HG03175 (cell line): Measurements from ENCODE around the gene NNT.
"Not testable (repeated sequence)": the region's sequence is repeated elsewhere in the genome, so short reads cannot be mapped to it uniquely, and the experiment has no call there.

Experiments used
- ATAC-seq: cut with Tn5 transposase; IDR thresholded peaks from one replicate; pipeline ENCODE4 v1.9.1; 2021; ENCODE audit warnings: mild to moderate bottlenecking, moderate library complexity; ENCODE audit not compliant: unreplicated experiment

Gene NNT

GRCh38 chr5:43702293-43702692, 99.3 kb downstream of the NNT start:
- ATAC-seq = no peak

- no peak for ATAC-seq
These were observed 99.8 kb downstream of the NNT start for GRCh38 chr5:43702815-43703214.

GRCh38 chr5:43704243-43704642, 101.3 kb downstream of the NNT start:
- ATAC-seq = no peak

GRCh38 chr5:43706576-43706975, 103.6 kb downstream of the NNT start:
- ATAC-seq = not testable (repeated sequence)

- ATAC-seq = no peak
These were observed 108.5 kb downstream of the NNT start for GRCh38 chr5:43711496-43711895.

GRCh38 chr5:43712081-43712480, 109.1 kb downstream of the NNT start:
- no peak for ATAC-seq

DNA sequence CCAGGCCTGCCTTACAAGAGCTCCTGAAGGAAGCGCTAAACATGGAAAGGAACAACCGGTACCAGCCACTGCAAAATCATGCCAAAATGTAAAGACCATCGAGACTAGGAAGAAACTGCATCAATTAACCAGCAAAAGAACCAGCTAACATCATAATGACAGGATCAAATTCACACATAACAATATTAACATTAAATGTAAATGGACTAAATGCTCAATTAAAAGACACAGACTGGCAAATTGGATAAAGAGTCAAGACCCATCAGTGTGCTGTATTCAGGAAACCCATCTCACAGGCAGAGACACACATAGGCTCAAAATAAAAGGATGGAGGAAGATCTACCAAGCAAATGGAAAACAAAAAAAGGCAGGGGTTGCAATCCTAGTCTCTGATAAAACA, 116.8 kb downstream of the NNT start:
- not testable (repeated sequence) for ATAC-seq

DNA sequence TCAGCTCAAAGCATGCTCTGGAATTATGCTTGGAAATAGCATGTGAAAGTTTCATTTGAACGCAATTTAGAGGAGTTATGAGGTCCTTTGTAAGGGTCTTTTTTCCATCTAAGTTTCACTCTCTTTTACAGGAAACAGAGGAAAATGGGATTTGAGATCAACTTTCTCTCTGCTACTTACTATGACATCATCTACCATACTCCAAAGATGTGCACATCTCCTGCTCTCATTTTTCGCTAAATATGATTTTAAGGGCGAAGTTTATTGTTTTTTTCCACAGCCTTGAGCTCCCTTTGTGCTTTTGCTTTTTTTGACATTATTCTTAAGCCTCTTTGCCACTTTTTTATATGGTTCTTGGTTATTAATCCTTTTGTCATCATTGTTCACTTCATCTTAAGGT, 125.6 kb downstream of the NNT start:
- no peak for ATAC-seq

DNA sequence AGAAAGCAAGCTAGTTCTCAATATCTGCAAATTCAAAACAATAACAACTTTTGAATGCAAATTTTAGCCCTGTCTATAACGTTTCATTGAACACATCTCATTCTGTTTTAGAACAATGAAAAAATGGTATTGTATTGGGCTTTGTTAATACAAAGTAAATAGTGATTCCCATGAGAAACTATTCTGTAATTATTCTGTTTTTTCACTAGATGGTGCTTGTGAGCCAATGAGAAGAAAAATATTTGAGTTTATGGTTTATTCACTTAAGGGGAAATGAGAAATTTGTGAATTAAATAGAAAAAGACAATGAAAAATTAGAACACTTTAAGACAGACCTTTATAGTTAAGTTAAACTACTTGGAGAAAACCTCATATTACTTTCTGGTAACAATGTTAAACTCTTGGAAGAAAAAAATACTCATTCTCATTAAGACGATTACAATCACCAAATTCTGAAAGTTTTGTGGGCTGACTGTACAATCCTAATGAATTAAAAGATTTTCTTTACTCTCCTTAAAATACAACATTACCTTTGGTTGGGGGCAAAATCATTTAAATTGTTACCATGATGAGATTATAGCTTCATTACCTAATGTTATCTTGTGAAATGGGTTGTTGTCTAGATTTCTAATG, 127.0 kb downstream of the NNT start:
- no peak for ATAC-seq

- no peak for ATAC-seq
These were observed 127.9 kb downstream of the NNT start for GRCh38 chr5:43730832-43731342.

GRCh38 chr5:43731573-43731972, 128.6 kb downstream of the NNT start:
- no peak for ATAC-seq

DNA sequence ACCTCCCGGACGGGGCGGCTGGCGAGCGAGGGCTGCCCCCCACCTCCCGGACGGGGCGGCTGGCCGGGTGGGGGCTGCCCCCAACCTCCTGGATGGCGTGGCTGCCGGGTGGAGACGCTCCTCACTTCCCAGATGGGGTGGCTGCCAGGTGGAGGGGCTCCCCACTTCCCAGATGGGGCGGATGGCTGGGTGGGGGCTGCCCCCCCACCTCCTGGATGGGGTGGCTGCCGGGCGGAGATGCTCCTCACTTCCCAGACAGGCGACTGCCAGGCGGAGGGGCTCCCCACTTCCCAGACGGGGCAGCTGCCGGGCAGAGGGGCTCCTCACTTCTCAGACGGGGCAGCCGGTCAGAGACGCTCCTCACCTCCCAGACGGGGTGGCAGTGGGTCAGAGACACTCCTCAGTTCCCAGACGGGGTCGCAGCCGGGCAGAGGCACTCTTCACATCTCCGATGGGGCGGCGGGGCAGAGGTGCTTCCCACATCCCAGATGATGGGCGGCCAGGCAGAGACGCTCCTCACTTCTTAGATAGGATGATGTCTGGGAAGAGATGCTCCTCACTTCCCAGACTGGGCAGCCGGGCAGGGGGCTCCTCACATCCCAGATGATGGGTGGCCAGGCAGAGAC, 143.1 kb downstream of the NNT start:
- ATAC-seq = not testable (repeated sequence)

- no peak for ATAC-seq
These were observed 147.8 kb downstream of the NNT start for GRCh38 chr5:43750809-43751208.

GRCh38 chr5:43753069-43753468, 150.1 kb downstream of the NNT start:
- no peak for ATAC-seq
